Transverse colon (tissue), 4 donors: ENCODE results near the gene ABCA4.

ENCODE experiments used
- CTCF ChIP-seq, 5 experiments: fragments of 200-600 bp in 3 of 5; fragments of 450-650 bp in 2 of 5; sonication (generic) in 3 of 5; IDR thresholded peaks; 1 replicate in 2 of 5; 2 replicates in 3 of 5; pipeline ENCODE4 v1.5.1; 2016 to 2017; ENCODE audit warnings: antibody characterized with exemption in 5 of 5, inconsistent platforms in 3 of 5, mild to moderate bottlenecking in 2 of 5, moderate library complexity in 1 of 5
- EP300 ChIP-seq: sonication (generic); formaldehyde crosslinking; IDR thresholded peaks from one replicate; pipeline ENCODE4 v1.6.1; 2017; ENCODE audit warnings: antibody characterized with exemption, low read depth
- POLR2A ChIP-seq: fragments of 450-650 bp; IDR thresholded peaks from one replicate; pipeline ENCODE4 v1.6.1; 2016; ENCODE audit warnings: antibody characterized with exemption, mild to moderate bottlenecking, moderate library complexity
- POLR2AphosphoS5 ChIP-seq, 3 donors: sonication (generic); formaldehyde crosslinking; IDR thresholded peaks; one replicate each; pipeline ENCODE4 v1.6.1; 2016; ENCODE audit warnings: antibody characterized with exemption in 3 of 3

- no peak for TF ChIP-seq CTCF (IDR thresholded peaks at IDR 0.05)
- TF ChIP-seq POLR2A = no peak
- no peak for TF ChIP-seq EP300
- TF ChIP-seq POLR2AphosphoS5 (IDR thresholded peaks at IDR 0.05) = no peak
Measured at GRCh38 chr1:94117259-94117851, 3.6 kb downstream of the ABCA4 start.
